Endothelial cell of umbilical vein (primary cell): ENCODE results near the gene TNFRSF12A. TPM values are rescaled to one million over a fixed set of nuclear protein-coding genes. Genes with fewer than 3 reads are reported as not detected.

Source experiments
- BruUV-seq: library from RNA; stranded (reverse); fragments of 400-500 nt; replicated peaks from 2 replicates; lab custom pipeline; 2021; lab: Mats Ljungman, UMichigan
- CTCF ChIA-PET: fragments of 300-600, 350-600 bp; sonication (Branson Sonifier 250); formaldehyde crosslinking; loops from one replicate; lab custom pipeline; 2021; ENCODE audit warnings: antibody characterized with exemption, inconsistent platforms; lab: Charles Lee
- POLR2A ChIA-PET: fragments of 300-600, 350-600 bp; sonication (Branson Sonifier 250); formaldehyde crosslinking; loops from one replicate; lab custom pipeline; 2021; ENCODE audit warnings: antibody characterized with exemption, inconsistent platforms; lab: Charles Lee
- DNase-seq: peaks from one replicate; pipeline ENCODE4 v3.0.0-alpha.2; 2011; ENCODE audit warnings: low read depth, low spot score
- FAIRE-seq: peaks from 2 replicates; lab custom pipeline; 2011; peaks lifted over from hg19 to GRCh38; lab: Jason Lieb, UNC
- H2AFZ ChIP-seq: 2 replicates; pipeline ENCODE4 v1.6.0; 2012; ENCODE audit warnings: low read depth, low read length, control low read depth, inconsistent platforms
- H3K27ac ChIP-seq: 2 replicates; pipeline ENCODE4 v1.5.1; 2011; ENCODE audit warnings: low read depth, mild to moderate bottlenecking, control low read depth, low read length, moderate library complexity; ENCODE audit not compliant: insufficient read depth
- H3K27me3 ChIP-seq, 2 experiments: 2 replicates each; pipeline versions ENCODE4 v1.6.0 to v1.6.1; 2011; ENCODE audit warnings: low read length in 2 of 2, mixed read lengths in 1 of 2; ENCODE audit not compliant: control insufficient read depth in 2 of 2, insufficient read depth in 2 of 2
- H3K36me3 ChIP-seq, 2 experiments: 2 replicates in 1 of 2; 3 replicates in 1 of 2; pipeline ENCODE4 v1.5.1; 2011; ENCODE audit warnings: low read length in 2 of 2, mild to moderate bottlenecking in 1 of 2, moderate library complexity in 1 of 2; ENCODE audit not compliant: control insufficient read depth in 2 of 2, insufficient read depth in 2 of 2; ENCODE audit errors: extremely low read depth in 1 of 2
- H3K4me1 ChIP-seq: 3 replicates; pipeline ENCODE4 v1.5.1; 2011; ENCODE audit warnings: mild to moderate bottlenecking, low read length; ENCODE audit not compliant: control insufficient read depth, insufficient read depth; ENCODE audit errors: extremely low read depth
- H3K4me2 ChIP-seq: 2 replicates; pipeline ENCODE4 v1.6.1; 2011; ENCODE audit warnings: low read length, control low read depth, mixed read lengths; ENCODE audit not compliant: insufficient read depth
- H3K4me3 ChIP-seq, 3 experiments: fragments of 200-600 bp in 1 of 3; sonication (generic), shearing (Covaris generic) in 1 of 3; replicated peaks in 1 of 3; 2 replicates each; pipeline ENCODE4 v1.5.1; 2011 to 2016; ENCODE audit warnings: control low read depth in 3 of 3, low read length in 3 of 3, mild to moderate bottlenecking in 2 of 3, inconsistent platforms in 1 of 3, low read depth in 1 of 3, moderate library complexity in 1 of 3; ENCODE audit not compliant: insufficient read depth in 1 of 3
- H3K79me2 ChIP-seq: 2 replicates; pipeline ENCODE4 v1.6.0; 2012; ENCODE audit warnings: low read length, inconsistent platforms; ENCODE audit not compliant: control insufficient read depth, insufficient read depth
- H3K9ac ChIP-seq: replicated peaks from 2 replicates; pipeline ENCODE3; 2011; ENCODE audit warnings: low read length, control low read depth; ENCODE audit not compliant: insufficient read depth; ENCODE audit errors: extremely low read depth
- H3K9me1 ChIP-seq: replicated peaks from 3 replicates; pipeline ENCODE4 v1.6.0; 2011; ENCODE audit warnings: mild to moderate bottlenecking, low read length; ENCODE audit not compliant: control insufficient read depth, insufficient read depth; ENCODE audit errors: extremely low read depth
- H3K9me3 ChIP-seq: replicated peaks from 2 replicates; pipeline ENCODE4 v1.5.1; 2012; ENCODE audit warnings: low read length, inconsistent platforms; ENCODE audit not compliant: control insufficient read depth, insufficient read depth
- H4K20me1 ChIP-seq: replicated peaks from 2 replicates; pipeline ENCODE3; 2011; ENCODE audit warnings: mild to moderate bottlenecking, low read length; ENCODE audit not compliant: control insufficient read depth, insufficient read depth; ENCODE audit errors: extremely low read depth
- FOS ChIP-seq: IDR thresholded peaks from 2 replicates; pipeline ENCODE4 v1.6.1; 2011; ENCODE audit warnings: mild to moderate bottlenecking, low read length, moderate library complexity, borderline replicate concordance; ENCODE audit not compliant: insufficient read depth
- GATA2 ChIP-seq: IDR thresholded peaks from 2 replicates; pipeline ENCODE4 v1.7.0; 2011; ENCODE audit warnings: low read depth, mild to moderate bottlenecking, moderate library complexity, mixed read lengths, low read length; ENCODE audit not compliant: insufficient read length, insufficient read depth
- JUN ChIP-seq: IDR thresholded peaks from 2 replicates; pipeline ENCODE4 v1.6.1; 2011; ENCODE audit warnings: borderline replicate concordance, low read depth; ENCODE audit not compliant: insufficient read length, insufficient read depth
- MYC ChIP-seq: IDR thresholded peaks from one replicate; pipeline ENCODE4 v1.6.1; 2011; ENCODE audit warnings: mild to moderate bottlenecking, low read depth, low read length
- POLR2A ChIP-seq: IDR thresholded peaks from 2 replicates; pipeline ENCODE4 v1.6.1; 2012; ENCODE audit warnings: low read depth, mild to moderate bottlenecking, control low read depth, low read length
- POLR2AphosphoS5 ChIP-seq: IDR thresholded peaks from 2 replicates; pipeline ENCODE4 v1.6.1; 2012; ENCODE audit warnings: low read depth, mild to moderate bottlenecking, control low read depth, low read length, moderate library complexity; ENCODE audit not compliant: insufficient read depth
- dilution Hi-C: fragments of 300-500 bp; cut with MboI; formaldehyde crosslinking; loops from one replicate; pipeline ENCODE4 v1.15.0; 2019; ENCODE audit warnings: low sequenced_read_pairs; ENCODE audit not compliant: extremely low pct_ligation_motif_present
- intact Hi-C: fragments of 100-400 bp; cut with micrococcal nuclease; formaldehyde crosslinking; loops from one replicate; pipeline ENCODE4 v1.10.0; 2022
- polyA plus RNA-seq, 4 experiments: library from polyadenylated mRNA; depleted of rRNA in 3 of 4; stranded (reverse) in 3 of 4; unstranded in 1 of 4; fragments of >200 nt; gene quantifications; 2 replicates each; pipeline versions ENCODE4 v1.2.1 to v1.2.3, GENCODE V29; 2011 to 2012; ENCODE audit warnings: missing spikeins in 1 of 4
- total RNA-seq: library from RNA; stranded (reverse); gene quantifications from 2 replicates; pipeline ENCODE4 v1.2.3, GENCODE V29; 2021
- TF ChIP-seq, protein P1 (sequence below): IDR thresholded peaks from 2 replicates; pipeline ENCODE4 v1.6.1; 2011; ENCODE audit not compliant: insufficient read depth, insufficient read length
- TF ChIP-seq, protein P2 (sequence below), 2 donors: IDR thresholded peaks; 1 replicate in 1 of 2; 2 replicates in 1 of 2; pipeline ENCODE4 v1.5.1; 2011; ENCODE audit warnings: low read length in 2 of 2, mild to moderate bottlenecking in 2 of 2, moderate library complexity in 2 of 2, control low read depth in 1 of 2, inconsistent platforms in 1 of 2, low read depth in 1 of 2; ENCODE audit not compliant: insufficient read depth in 1 of 2; ENCODE audit errors: extremely low read depth in 1 of 2

TNFRSF12A gene
- total and polyA plus RNA-seq, 2 donors (not counting 3 experiments of a cell fraction or from before 2014, with no cell fraction given), result 162 to 187 TPM

DNA sequence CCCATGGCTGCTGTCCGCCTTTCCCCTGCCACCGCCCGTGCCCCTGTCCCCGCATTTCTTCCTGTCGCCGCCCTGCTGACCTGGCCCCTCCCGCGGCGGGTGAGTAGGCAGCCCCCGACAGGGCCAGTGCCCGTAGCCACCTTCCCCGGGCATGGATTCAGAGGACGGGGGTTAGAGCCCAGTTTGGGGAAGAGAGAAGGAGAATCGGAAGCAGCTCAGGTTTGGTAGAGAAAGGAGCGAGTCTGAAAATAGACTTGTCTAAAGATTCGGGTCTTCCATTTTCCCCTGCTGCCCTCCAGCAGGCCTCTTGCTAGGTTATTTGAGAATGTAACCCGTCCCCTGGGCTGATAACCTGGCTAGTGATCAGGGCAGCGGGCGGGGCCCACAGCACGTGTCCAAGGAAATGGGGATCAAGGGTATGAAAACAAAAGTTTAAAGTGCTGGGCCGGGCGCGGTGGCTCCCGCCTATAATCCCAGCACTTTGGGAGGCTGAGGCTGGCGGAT, 15.3 kb upstream of the TNFRSF12A start:
- peak overlapping the region; percentile 60 for H3K4me2 ChIP-seq
- TF ChIP-seq POLR2AphosphoS5, result no peak
- no peak for TF ChIP-seq JUN
- no peak for TF ChIP-seq POLR2A
- no peak for TF ChIP-seq FOS
- TF ChIP-seq, protein P1, sequence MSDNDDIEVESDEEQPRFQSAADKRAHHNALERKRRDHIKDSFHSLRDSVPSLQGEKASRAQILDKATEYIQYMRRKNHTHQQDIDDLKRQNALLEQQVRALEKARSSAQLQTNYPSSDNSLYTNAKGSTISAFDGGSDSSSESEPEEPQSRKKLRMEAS, result no peak
- TF ChIP-seq GATA2, result no peak
- no peak for TF ChIP-seq MYC
- TF ChIP-seq, protein P2, sequence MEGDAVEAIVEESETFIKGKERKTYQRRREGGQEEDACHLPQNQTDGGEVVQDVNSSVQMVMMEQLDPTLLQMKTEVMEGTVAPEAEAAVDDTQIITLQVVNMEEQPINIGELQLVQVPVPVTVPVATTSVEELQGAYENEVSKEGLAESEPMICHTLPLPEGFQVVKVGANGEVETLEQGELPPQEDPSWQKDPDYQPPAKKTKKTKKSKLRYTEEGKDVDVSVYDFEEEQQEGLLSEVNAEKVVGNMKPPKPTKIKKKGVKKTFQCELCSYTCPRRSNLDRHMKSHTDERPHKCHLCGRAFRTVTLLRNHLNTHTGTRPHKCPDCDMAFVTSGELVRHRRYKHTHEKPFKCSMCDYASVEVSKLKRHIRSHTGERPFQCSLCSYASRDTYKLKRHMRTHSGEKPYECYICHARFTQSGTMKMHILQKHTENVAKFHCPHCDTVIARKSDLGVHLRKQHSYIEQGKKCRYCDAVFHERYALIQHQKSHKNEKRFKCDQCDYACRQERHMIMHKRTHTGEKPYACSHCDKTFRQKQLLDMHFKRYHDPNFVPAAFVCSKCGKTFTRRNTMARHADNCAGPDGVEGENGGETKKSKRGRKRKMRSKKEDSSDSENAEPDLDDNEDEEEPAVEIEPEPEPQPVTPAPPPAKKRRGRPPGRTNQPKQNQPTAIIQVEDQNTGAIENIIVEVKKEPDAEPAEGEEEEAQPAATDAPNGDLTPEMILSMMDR (IDR thresholded peaks at IDR 0.05; ENCODE audit: extremely low read depth in 1 of 2, insufficient read depth in 1 of 2, low read depth in 1 of 2, low read length in 2 of 2), result no peak
- H3K9me1 ChIP-seq, result no peaks in the 10 kb centered on the region
- H3K27ac ChIP-seq, result no peak overlapping the region
- FAIRE-seq (no peak), DNase-seq (no peak)
- dilution Hi-C loops (no loop called here), intact Hi-C loops (loop anchor here (1.0 kb wide), 1 partner anchor 15 kb away; the partner anchor contains the start of gene TNFRSF12A)
- H3K9me3 ChIP-seq, result no peaks in the 10 kb centered on the region
- no TSS peak for BruUV-seq
- CTCF ChIA-PET, result interaction anchor here (3.3 to 3.6 kb wide), 2 partner anchors 15 to 25 kb away, joined by 13 to 97 read pairs; partner anchors contain the start of gene TNFRSF12A
- H3K79me2 ChIP-seq, result no peaks in the 10 kb centered on the region
- no peaks in the 10 kb centered on the region for H3K27me3 ChIP-seq
- POLR2A ChIA-PET, result interaction anchor here (2.1 kb wide), 1 partner anchor 16 kb away, joined by 16 read pairs; the partner anchor contains the start of gene TNFRSF12A
- no peaks in the 10 kb centered on the region for H3K36me3 ChIP-seq
- H4K20me1 ChIP-seq, result no peaks in the 10 kb centered on the region
- peak overlapping the region in 1 of 3 experiments; percentile 10 for H3K4me3 ChIP-seq
- peaks cover 16% of the 10 kb centered on the region for H3K4me1 ChIP-seq
- peak overlapping the region; percentile 42 for H2AFZ ChIP-seq
- H3K9ac ChIP-seq, result no peak overlapping the region
